Ascending aorta (tissue), 2 donors: Measurements from ENCODE around the gene RIMS4. TPM values are rescaled to one million over a fixed set of nuclear protein-coding genes. Genes with fewer than 3 reads are reported as not detected.

Source experiments
- DNase-seq, 2 donors: peaks; one replicate each; pipeline ENCODE4 v3.0.0-alpha.2; 2019; ENCODE audit warnings: low spot score in 2 of 2
- H3K27ac ChIP-seq, 2 donors: fragments of 200-600 bp; sonication (generic); one replicate each; pipeline ENCODE4 v1.5.1; 2016 to 2017; ENCODE audit warnings: mild to moderate bottlenecking in 1 of 2
- H3K27me3 ChIP-seq: fragments of 200-600 bp; sonication (generic); one replicate; pipeline ENCODE4 v1.5.1; 2017
- H3K36me3 ChIP-seq, 2 donors: fragments of 200-600 bp; sonication (generic); one replicate each; pipeline ENCODE4 v1.5.1; 2016
- H3K4me1 ChIP-seq, 2 donors: fragments of 200-600 bp; sonication (generic); one replicate each; pipeline ENCODE4 v1.5.1; 2016 to 2017; ENCODE audit warnings: mild to moderate bottlenecking in 1 of 2
- H3K4me3 ChIP-seq, 2 donors: fragments of 200-600 bp; sonication (generic); one replicate each; pipeline ENCODE4 v1.5.1; 2016 to 2017; ENCODE audit warnings: mild to moderate bottlenecking in 1 of 2
- H3K9me3 ChIP-seq, 2 donors: fragments of 200-600 bp; sonication (generic); one replicate each; pipeline ENCODE4 v1.5.1; 2016
- intact Hi-C: fragments of 100-400 bp; cut with DNase I; formaldehyde crosslinking; loops from one replicate; pipeline ENCODE4 v1.15.1; 2023
- total RNA-seq: library from RNA; depleted of rRNA; stranded (reverse); fragments of >200 nt; gene quantifications from one replicate; pipeline ENCODE4 v1.1.0, GENCODE V29; 2016
- TF ChIP-seq, protein P1 (sequence below), 3 experiments: fragments of 200-600 bp in 2 of 3; fragments of 450-650 bp in 1 of 3; sonication (generic) in 2 of 3; IDR thresholded peaks; one replicate each; pipeline ENCODE4 v1.5.1; 2016 to 2019; ENCODE audit warnings: antibody characterized with exemption in 3 of 3, mild to moderate bottlenecking in 1 of 3, moderate library complexity in 1 of 3

RIMS4 gene
- total RNA-seq, 1 donor from 2014 or later: 4.0 TPM

DNA sequence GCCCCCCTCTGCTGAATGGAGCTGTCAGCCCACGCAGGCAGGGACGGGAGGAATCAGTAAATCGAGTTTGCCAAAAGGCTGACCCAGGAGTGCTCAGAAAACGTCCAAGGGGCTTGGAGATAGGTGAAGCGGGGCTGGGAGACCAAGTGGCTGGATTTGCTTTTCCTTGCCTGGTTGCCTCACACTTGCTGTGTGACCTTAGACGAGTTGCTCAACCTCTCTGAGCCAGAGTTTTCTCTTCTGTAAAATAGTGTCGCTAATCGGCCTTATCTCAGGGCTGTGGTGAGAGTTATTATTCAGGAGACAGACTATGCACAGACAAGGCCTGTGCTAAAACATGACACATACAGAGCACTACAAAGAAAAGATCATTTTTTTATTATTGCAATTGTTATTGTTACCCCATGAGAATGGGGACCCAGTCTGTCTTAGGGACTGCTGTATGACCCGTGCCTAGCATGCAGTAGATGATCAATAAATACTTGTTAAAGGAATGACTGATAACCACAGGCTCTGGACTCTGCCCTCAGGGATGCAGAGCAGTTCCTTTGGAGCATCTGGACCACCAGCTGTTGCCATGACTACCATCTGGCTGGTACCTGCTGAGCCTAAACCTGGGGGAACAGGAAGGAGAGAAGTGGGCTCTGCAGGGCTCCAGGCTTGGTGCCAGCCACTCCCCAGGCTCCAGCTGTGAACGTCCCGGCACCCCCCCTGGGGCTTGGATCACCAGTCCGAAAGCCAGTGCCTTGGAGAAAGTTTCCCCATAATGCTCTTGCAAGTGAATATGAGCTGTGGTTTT lies 63.8 kb downstream of the RIMS4 start:
- DNase-seq: no peak
- intact Hi-C loops: loop anchor here (1.0 to 5.0 kb wide), 5 partner anchors 64 to 224 kb away; partner anchors contain the start of genes RIMS4, SERINC3 and TOMM34
- Histone ChIP-seq H3K27ac (peak overlapping the region; percentile 92 to 94), H3K36me3 (peaks cover 0 to 5% of the 10 kb centered on the region in 2 donors), H3K4me3 (peak overlapping the region; percentile 62 to 86), H3K4me1 (peaks cover 7 to 28% of the 10 kb centered on the region in 2 donors), H3K27me3 (no peaks in the 10 kb centered on the region), H3K9me3 (no peaks in the 10 kb centered on the region)
- TF ChIP-seq, protein P1, sequence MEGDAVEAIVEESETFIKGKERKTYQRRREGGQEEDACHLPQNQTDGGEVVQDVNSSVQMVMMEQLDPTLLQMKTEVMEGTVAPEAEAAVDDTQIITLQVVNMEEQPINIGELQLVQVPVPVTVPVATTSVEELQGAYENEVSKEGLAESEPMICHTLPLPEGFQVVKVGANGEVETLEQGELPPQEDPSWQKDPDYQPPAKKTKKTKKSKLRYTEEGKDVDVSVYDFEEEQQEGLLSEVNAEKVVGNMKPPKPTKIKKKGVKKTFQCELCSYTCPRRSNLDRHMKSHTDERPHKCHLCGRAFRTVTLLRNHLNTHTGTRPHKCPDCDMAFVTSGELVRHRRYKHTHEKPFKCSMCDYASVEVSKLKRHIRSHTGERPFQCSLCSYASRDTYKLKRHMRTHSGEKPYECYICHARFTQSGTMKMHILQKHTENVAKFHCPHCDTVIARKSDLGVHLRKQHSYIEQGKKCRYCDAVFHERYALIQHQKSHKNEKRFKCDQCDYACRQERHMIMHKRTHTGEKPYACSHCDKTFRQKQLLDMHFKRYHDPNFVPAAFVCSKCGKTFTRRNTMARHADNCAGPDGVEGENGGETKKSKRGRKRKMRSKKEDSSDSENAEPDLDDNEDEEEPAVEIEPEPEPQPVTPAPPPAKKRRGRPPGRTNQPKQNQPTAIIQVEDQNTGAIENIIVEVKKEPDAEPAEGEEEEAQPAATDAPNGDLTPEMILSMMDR (IDR thresholded peaks at IDR 0.05): no peak

DNA sequence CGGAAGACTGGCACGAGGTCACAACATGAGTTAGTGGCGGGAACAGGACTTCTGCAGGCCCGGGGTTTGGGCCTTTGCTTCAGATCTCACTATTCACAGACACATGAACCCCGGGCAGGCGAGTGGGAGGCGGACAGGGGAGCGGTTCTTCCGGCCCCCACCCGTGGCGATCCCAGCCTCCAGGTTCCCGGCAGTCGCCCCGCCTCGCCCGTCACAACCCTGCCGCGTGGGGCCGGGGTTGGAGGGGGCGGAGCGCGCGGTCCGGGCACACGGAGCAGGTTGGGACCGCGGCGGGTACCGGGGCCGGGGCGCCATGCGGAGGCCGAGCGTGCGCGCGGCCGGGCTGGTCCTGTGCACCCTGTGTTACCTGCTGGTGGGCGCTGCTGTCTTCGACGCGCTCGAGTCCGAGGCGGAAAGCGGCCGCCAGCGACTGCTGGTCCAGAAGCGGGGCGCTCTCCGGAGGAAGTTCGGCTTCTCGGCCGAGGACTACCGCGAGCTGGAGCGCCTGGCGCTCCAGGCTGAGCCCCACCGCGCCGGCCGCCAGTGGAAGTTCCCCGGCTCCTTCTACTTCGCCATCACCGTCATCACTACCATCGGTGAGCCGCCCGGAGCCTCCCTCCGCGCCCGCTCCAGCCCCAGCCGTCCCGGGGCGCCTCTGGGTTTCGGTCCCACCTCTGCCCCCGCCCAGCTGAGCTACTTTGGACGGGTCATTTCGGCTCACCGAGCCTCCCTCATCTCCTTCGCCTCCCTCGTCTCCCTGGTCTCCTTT lies 64.6 kb downstream of the RIMS4 start, which contains the start of gene KCNK15:
KCNK15 (plus strand) TSS at position 268 of the 769 bp plus-strand sequence; CDS start at position 314, 46 bp downstream.
- no peaks in the 10 kb centered on the region for H3K36me3 ChIP-seq
- peak within 1 kb of the TSS; percentile 92 to 94 for H3K27ac ChIP-seq
- intact Hi-C loops: loop anchor here (1.0 to 5.0 kb wide), 5 partner anchors 65 to 223 kb away; partner anchors contain the start of genes RIMS4, SERINC3, TOMM34 and YWHAB
- DNase-seq: peak in 1 of 2 donors; percentile 86
- H3K27me3 ChIP-seq: no peaks in the 10 kb centered on the region
- no peaks in the 10 kb centered on the region for H3K9me3 ChIP-seq
- H3K4me3 ChIP-seq: peak within 1 kb of the TSS; percentile 62 to 86
- TF ChIP-seq, protein P1 (IDR thresholded peaks at IDR 0.05): no peak
- peaks cover 7 to 28% of the 10 kb centered on the region in 2 donors for H3K4me1 ChIP-seq

DNA sequence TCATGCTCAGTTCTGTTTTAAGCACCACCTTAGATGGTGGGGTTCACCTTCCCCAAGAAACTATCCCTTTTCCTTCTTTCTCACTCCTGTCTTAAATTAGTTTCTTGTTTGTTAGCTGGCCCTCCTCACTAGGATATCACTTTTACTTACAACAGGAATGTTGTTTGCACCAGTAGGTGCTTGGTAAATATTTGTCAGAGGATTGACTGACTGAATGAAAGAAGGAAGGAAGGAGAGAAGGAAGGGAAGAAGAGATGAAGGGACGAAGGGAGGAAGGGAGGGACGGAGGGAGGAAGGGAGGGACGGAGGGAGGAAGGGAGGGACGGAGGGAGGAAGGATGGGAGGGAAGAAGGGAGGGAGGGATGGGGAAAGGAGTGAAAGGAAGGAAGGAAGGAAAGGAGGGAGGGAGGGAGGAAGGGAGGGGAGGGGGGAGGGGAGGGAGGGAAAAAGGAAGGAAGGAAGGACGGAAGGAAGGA lies 65.2 kb downstream of the RIMS4 start:
- TF ChIP-seq, protein P1 (IDR thresholded peaks at IDR 0.05): no peak
- Histone ChIP-seq H3K36me3 (no peaks in the 10 kb centered on the region), H3K4me3 (peak overlapping the region; percentile 62 to 86), H3K27me3 (no peaks in the 10 kb centered on the region), H3K9me3 (no peaks in the 10 kb centered on the region), H3K27ac (peak overlapping the region; percentile 92 to 94), H3K4me1 (peaks cover 7 to 28% of the 10 kb centered on the region in 2 donors)
- DNase-seq: no peak
- intact Hi-C loops: loop anchor here (1.0 to 5.0 kb wide), 4 partner anchors 140 to 223 kb away; partner anchors contain the start of genes SERINC3, TOMM34 and YWHAB

DNA sequence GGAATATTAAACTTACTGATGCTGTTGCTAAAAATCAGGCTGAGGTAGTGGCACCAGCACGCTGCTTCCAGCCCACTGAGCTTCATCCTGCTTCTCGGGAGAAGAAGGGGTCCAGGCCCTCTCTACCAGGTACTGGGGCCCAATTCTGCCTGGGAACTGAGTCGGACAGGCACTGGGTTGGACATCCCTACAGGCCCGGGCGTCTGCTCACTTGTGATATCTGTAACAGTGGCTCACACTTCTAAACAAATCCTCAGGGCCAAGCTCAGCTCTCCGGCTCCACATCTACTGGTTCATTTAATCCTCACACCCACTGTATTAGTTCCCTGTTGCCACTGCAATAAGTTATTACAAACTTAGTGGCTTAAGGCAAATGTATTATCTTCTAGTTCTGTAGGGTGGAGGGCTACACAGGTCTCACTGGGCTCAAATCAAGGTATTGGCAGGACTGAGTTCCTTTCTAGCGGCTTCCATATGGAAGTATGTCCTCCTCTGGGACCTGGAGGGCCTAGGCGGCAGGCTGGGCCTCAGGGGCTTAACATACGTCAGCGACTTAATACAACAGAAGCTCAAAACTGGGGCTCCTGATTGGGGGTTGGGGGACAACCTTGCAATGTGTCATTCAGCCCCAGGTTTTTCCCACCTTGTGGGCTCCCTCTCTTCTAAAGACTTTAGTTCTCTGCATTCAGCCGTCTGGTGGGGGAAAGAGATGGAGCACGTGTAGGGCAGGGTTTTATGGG lies 66.3 kb downstream of the RIMS4 start:
- Histone ChIP-seq H3K4me1 (peaks cover 11 to 37% of the 10 kb centered on the region in 2 donors), H3K27ac (peak overlapping the region; percentile 92 to 94), H3K4me3 (no peak overlapping the region), H3K9me3 (no peaks in the 10 kb centered on the region), H3K27me3 (no peaks in the 10 kb centered on the region), H3K36me3 (no peaks in the 10 kb centered on the region)
- intact Hi-C loops: no loop called here
- no peak for DNase-seq
- TF ChIP-seq, protein P1 (IDR thresholded peaks at IDR 0.05): no peak
